ENCODE measurements around the gene IKZF1. TPM values are rescaled to one million over a fixed set of nuclear protein-coding genes. Genes with fewer than 3 reads are reported as not detected.

The IKZF1 gene
- total RNA-seq, 6 donors from 2014 or later = 33.8 to 65.1 (median 49.8) TPM

DNA sequence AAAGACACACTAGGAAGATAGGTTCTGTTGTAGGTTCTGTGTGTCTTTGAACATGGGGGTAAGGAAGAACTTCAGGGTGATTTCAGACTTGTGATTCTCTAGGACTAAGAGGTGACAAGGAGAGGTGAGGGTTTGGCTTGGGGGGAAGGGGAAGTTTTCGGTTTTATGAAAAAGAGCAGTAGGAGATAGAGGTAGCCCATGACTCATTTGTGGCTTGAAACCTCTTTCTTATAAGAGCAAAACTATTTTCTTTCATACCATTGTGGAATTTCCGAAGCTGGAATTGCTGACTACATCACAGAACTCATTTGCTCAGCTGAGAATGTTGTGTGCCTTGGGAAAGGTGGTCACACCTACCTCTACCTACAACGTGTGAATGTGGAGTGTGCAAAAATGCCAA is 39.6 kb upstream of the IKZF1 start:
- no peaks in the 10 kb centered on the region for H3K9me3 ChIP-seq
- H3K4me3 ChIP-seq = no peak overlapping the region
- no peaks in the 10 kb centered on the region for H3K27me3 ChIP-seq
- ATAC-seq (ENCODE audit: low FRiP score in 2 of 2) (no peak), DNase-seq (no peak)
- H3K4me1 ChIP-seq = peaks cover 0 to 11% (median 1%) of the 10 kb centered on the region in 4 donors
- no peaks in the 10 kb centered on the region for H3K36me3 ChIP-seq
- WGBS, 2 donors = 46 to 55% methylated on average over 3 of the region's 3 CpGs
- no peak overlapping the region for H3K27ac ChIP-seq
- TF ChIP-seq POLR2A (IDR thresholded peaks at IDR 0.05) (no peak), POLR2AphosphoS5 (IDR thresholded peaks at IDR 0.05) (no peak), EP300 (IDR thresholded peaks at IDR 0.05) (no peak)
- TF ChIP-seq, protein P1, sequence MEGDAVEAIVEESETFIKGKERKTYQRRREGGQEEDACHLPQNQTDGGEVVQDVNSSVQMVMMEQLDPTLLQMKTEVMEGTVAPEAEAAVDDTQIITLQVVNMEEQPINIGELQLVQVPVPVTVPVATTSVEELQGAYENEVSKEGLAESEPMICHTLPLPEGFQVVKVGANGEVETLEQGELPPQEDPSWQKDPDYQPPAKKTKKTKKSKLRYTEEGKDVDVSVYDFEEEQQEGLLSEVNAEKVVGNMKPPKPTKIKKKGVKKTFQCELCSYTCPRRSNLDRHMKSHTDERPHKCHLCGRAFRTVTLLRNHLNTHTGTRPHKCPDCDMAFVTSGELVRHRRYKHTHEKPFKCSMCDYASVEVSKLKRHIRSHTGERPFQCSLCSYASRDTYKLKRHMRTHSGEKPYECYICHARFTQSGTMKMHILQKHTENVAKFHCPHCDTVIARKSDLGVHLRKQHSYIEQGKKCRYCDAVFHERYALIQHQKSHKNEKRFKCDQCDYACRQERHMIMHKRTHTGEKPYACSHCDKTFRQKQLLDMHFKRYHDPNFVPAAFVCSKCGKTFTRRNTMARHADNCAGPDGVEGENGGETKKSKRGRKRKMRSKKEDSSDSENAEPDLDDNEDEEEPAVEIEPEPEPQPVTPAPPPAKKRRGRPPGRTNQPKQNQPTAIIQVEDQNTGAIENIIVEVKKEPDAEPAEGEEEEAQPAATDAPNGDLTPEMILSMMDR (IDR thresholded peaks at IDR 0.05) = no peak

DNA sequence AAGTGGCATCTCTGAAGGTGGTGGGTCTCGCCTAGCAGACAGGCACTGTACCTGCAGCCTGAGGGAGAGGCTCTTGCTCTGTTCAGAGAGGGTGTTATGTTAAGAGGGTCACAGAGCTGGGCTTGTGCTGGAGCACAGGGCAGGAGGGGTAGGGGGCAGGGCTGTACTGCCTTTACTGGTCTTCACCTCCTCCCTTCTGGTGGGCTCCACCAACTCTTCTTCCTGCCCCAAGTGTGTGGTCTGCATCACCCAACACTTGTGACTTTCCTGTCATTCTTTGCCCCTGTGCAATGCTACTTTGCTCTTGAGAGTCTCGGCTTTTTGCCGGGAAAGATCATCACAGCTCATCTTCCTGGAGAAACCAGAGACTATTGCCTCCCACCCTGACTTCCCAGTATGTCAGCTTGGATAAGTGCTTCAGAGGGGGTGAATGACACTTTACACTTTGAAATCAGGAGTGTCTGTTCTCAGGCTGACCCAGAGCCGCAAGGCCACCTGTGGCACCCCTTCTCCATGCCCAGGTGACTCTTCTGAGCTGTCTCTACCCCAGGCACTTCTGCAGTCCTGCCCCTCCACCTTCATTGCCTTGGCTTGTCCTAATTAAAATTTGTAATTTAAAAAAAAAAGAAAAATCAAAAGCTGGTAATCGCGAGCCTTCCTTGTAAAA is 38.4 kb upstream of the IKZF1 start:
- no peak for TF ChIP-seq POLR2AphosphoS5 (IDR thresholded peaks at IDR 0.05)
- no peak for TF ChIP-seq POLR2A (IDR thresholded peaks at IDR 0.05)
- TF ChIP-seq, protein P1 (IDR thresholded peaks at IDR 0.05) = no peak
- no peak for TF ChIP-seq EP300 (IDR thresholded peaks at IDR 0.05)

DNA sequence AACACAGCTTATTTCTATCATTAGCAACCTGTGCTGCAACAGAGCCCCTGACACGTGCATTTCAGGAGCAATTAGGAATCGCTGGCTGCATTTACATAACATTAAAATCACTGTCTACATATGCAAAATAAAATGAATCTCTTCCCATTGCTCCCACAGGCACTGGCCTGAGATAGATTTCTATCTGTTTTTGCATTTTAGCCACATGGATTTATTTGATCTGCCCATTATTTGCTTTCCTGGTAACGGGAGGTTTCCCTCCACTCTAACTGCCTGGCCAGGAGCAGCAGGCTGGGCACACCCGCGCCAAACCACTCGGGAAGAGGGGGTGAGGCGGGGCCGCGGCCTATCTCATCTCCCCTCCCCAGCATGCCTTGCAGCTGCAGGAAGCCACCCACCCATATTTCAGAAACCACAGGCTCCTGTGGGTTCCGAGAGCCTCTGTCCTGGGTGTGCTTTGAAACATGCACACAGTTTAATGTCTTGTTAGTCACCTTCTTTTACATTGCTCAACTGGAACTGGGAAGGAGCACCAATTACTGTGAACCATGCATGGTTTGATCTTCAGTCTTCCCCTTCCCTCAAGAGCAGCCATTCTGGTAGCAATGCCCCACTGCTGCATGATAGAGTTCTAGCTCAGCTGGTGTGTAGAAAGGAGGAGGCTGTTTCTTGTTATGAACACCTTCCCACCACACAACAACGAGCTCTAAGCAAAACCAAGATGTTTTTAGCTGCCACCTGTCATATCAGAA is 37.7 kb upstream of the IKZF1 start:
- ATAC-seq (ENCODE audit: low FRiP score in 2 of 2) (peak; percentile 49 to 63), DNase-seq (peak; percentile 49 to 83)
- TF ChIP-seq POLR2AphosphoS5 (IDR thresholded peaks at IDR 0.05) = peak in 1 of 2 donors; percentile 65
- TF ChIP-seq, protein P1 (IDR thresholded peaks at IDR 0.05) = no peak
- no peak for TF ChIP-seq POLR2A (IDR thresholded peaks at IDR 0.05)
- TF ChIP-seq EP300 (IDR thresholded peaks at IDR 0.05) = no peak
- Histone ChIP-seq H3K9me3 (no peaks in the 10 kb centered on the region), H3K4me1 (peaks cover 0 to 11% (median 1%) of the 10 kb centered on the region in 4 donors), H3K27me3 (no peaks in the 10 kb centered on the region), H3K27ac (peak overlapping the region in 1 of 4 donors; percentile 24), H3K4me3 (no peak overlapping the region), H3K36me3 (no peaks in the 10 kb centered on the region)
- WGBS, 2 donors = 34 to 38% methylated on average over 11 of the region's 11 CpGs

More for the DNA sequence above, 38.4 kb upstream of the IKZF1 start:
- DNase-seq (no peak), ATAC-seq (ENCODE audit: low FRiP score in 2 of 2) (no peak)
- Histone ChIP-seq H3K36me3 (no peaks in the 10 kb centered on the region), H3K4me3 (no peak overlapping the region), H3K27me3 (no peaks in the 10 kb centered on the region), H3K4me1 (peaks cover 0 to 11% (median 1%) of the 10 kb centered on the region in 4 donors), H3K27ac (peak overlapping the region in 1 of 4 donors; percentile 7), H3K9me3 (no peaks in the 10 kb centered on the region)
- 57 to 64% methylated on average over 6 of the region's 6 CpGs for WGBS, 2 donors

DNA sequence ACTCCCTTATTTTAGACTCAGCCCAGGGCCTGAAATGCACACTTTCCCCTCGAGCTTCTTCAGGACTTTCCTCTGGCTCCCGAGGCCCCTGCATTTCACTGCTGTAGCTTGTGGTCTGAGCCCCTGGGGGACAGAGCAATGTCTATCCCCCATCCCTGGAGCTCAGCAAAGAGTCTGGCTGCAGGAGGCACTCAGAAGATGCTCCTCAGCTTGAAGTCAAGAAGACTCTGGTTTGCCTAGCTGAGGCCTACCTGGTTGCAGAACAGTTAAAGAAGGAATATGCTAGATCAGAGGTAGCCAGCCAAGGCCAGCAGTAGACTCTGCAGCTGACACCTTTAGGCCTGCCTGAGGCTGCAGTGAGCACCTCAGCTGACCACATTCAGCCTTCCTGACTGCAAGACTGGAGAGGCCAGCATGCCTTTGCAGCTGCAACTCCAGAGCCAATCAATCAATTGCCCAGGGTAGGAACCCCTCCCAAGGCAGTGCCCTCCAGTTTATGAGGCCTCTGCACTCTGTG is 36.9 kb upstream of the IKZF1 start:
- Histone ChIP-seq H3K36me3 (no peaks in the 10 kb centered on the region), H3K27ac (no peak overlapping the region), H3K4me3 (no peak overlapping the region), H3K27me3 (no peaks in the 10 kb centered on the region), H3K9me3 (no peaks in the 10 kb centered on the region), H3K4me1 (peaks cover 0 to 11% (median 1%) of the 10 kb centered on the region in 4 donors)
- DNase-seq = no peak
- 39 to 58% methylated on average over 2 of the region's 2 CpGs for WGBS, 2 donors
- TF ChIP-seq POLR2A (IDR thresholded peaks at IDR 0.05) (no peak), POLR2AphosphoS5 (IDR thresholded peaks at IDR 0.05) (no peak), EP300 (IDR thresholded peaks at IDR 0.05) (no peak)
- TF ChIP-seq, protein P1 (IDR thresholded peaks at IDR 0.05) = no peak
- ATAC-seq (ENCODE audit: low FRiP score in 2 of 2) = no peak
